Type B pancreatic cell (in vitro differentiated cells): ENCODE measurements around the gene PDX1. TPM values are rescaled to one million over a fixed set of nuclear protein-coding genes. Genes with fewer than 3 reads are reported as not detected.

ENCODE experiments used
- DNase-seq: peaks from one replicate; pipeline ENCODE4 v3.0.0; 2021; ENCODE audit warnings: mixed read lengths; ENCODE audit not compliant: unreplicated experiment; ENCODE audit errors: extremely low spot score
- H3K27ac Mint-ChIP-seq: 2 replicates; pipeline ENCODE4 v1.8.0; 2021; ENCODE audit warnings: mild to moderate bottlenecking, mixed read lengths
- H3K27me3 Mint-ChIP-seq: 2 replicates; pipeline ENCODE4 v1.8.0; 2021; ENCODE audit warnings: mixed read lengths
- H3K36me3 Mint-ChIP-seq: 2 replicates; pipeline ENCODE4 v1.8.0; 2021; ENCODE audit warnings: mixed read lengths
- H3K4me1 Mint-ChIP-seq: one replicate; pipeline ENCODE4 v1.8.0; 2021; ENCODE audit warnings: mixed read lengths; ENCODE audit not compliant: unreplicated experiment
- H3K4me3 Mint-ChIP-seq: 2 replicates; pipeline ENCODE4 v1.8.0; 2021; ENCODE audit warnings: mild to moderate bottlenecking, mixed read lengths
- H3K9me3 Mint-ChIP-seq: 2 replicates; pipeline ENCODE4 v1.8.0; 2021; ENCODE audit warnings: mixed read lengths
- total RNA-seq: library from RNA; stranded (reverse); gene quantifications from 2 replicates; pipeline ENCODE4 v1.2.1, GENCODE V29; 2021; ENCODE audit warnings: low replicate concordance
- TF ChIP-seq, protein P1 (sequence below): fragments of 200-600 bp; sonication (generic); conservative IDR thresholded peaks from 2 replicates; pipeline ENCODE4 v1.5.0; 2021; ENCODE audit warnings: antibody characterized with exemption, mild to moderate bottlenecking

Gene PDX1
- total RNA-seq, 1 donor from 2014 or later = 7.1 TPM

DNA sequence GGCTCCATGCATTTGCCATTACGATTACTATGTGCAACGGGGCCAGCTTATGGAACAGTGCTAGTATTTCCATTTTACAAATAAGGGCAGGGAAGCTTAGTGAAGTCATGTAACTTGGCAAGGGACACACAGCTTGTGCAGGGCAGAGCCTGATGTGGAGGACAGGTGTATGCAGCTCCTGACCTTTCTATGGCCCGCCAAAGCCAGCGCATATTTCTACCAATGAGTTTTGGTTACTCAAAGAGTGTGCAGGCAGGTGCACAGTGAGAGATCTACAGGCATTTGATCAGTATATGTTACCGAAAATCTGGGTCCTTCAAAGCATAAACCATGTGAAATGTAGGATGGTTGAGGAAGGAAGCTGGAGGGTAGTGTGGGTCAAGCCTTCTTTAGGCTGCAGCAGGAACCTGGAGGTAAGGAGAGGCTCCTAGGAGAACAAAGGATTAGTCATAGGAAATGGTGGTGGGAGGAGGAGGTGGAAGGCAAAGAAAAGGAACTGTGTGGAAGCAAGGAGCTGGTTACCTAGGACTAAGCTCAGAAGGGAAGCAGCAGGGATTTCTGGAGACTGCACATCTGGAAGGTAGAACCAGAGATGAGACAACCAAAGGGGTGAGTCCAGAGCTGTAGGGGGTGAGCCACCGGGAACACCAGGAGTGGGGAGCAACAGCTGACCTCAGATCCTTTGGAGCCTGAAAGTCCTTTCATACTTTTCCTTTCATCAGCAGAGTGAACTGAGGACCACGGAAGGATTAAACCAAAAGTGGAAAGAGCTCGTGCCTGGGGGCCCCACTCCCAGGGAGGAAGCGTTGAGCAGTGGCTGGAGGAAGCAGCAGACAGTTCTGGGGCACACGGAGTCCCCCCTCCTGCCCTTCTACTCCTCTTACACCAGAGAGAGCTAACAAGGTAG is 4.2 kb upstream of the PDX1 start:
- no peak overlapping the region for H3K27ac Mint-ChIP-seq
- H3K27me3 Mint-ChIP-seq = peaks cover 94% of the 10 kb centered on the region
- no peak overlapping the region for H3K4me3 Mint-ChIP-seq
- DNase-seq = no peak
- H3K9me3 Mint-ChIP-seq = no peaks in the 10 kb centered on the region
- peaks cover 4% of the 10 kb centered on the region for H3K4me1 Mint-ChIP-seq
- TF ChIP-seq, protein P1, sequence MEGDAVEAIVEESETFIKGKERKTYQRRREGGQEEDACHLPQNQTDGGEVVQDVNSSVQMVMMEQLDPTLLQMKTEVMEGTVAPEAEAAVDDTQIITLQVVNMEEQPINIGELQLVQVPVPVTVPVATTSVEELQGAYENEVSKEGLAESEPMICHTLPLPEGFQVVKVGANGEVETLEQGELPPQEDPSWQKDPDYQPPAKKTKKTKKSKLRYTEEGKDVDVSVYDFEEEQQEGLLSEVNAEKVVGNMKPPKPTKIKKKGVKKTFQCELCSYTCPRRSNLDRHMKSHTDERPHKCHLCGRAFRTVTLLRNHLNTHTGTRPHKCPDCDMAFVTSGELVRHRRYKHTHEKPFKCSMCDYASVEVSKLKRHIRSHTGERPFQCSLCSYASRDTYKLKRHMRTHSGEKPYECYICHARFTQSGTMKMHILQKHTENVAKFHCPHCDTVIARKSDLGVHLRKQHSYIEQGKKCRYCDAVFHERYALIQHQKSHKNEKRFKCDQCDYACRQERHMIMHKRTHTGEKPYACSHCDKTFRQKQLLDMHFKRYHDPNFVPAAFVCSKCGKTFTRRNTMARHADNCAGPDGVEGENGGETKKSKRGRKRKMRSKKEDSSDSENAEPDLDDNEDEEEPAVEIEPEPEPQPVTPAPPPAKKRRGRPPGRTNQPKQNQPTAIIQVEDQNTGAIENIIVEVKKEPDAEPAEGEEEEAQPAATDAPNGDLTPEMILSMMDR = no peak
- no peaks in the 10 kb centered on the region for H3K36me3 Mint-ChIP-seq

DNA sequence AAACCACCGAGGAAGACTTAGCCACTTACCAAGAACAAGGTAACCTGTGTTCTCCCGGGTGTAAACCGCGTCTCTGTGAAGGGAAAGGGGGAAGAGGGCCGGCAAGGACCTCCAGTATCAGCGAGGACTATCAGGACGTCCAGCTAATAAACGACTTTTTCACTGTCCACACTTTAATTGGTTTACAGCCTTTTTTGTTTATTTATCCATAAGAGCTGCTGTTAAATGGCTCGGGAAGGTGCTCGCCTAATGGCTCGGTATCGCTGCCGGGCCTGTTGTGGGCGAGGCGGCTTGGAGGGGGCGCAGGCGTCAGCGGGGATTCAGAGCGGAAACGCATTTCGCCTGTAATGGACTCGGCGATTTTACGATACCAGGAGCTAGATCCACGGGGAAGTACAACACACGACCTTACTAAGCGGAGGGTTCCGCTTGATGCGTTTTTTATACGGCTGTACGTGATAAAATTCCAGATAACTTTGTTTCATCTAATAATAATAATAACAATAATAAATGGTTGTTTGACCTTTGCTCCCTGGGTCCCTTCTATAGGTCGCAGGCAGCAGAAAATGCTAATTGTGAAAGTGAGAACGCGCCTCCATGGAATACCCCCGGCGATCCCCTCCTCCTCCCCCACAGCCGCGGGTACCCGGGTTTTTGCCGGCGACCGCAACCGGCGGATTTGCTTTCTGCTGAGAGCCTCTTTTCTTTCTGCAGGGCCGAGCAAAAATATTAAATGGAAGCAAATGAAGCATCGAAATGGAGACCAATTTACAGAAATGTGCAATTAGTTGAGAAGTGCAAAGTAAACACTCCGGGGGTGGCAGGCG is 2.5 kb upstream of the PDX1 start:
- H3K27ac Mint-ChIP-seq = peak overlapping the region; percentile 76
- H3K27me3 Mint-ChIP-seq = peaks cover 91% of the 10 kb centered on the region
- H3K4me3 Mint-ChIP-seq = peak overlapping the region; percentile 84
- TF ChIP-seq, protein P1 = no peak
- DNase-seq = no peak
- no peaks in the 10 kb centered on the region for H3K36me3 Mint-ChIP-seq
- H3K4me1 Mint-ChIP-seq = peaks cover 8% of the 10 kb centered on the region
- H3K9me3 Mint-ChIP-seq = no peaks in the 10 kb centered on the region

DNA sequence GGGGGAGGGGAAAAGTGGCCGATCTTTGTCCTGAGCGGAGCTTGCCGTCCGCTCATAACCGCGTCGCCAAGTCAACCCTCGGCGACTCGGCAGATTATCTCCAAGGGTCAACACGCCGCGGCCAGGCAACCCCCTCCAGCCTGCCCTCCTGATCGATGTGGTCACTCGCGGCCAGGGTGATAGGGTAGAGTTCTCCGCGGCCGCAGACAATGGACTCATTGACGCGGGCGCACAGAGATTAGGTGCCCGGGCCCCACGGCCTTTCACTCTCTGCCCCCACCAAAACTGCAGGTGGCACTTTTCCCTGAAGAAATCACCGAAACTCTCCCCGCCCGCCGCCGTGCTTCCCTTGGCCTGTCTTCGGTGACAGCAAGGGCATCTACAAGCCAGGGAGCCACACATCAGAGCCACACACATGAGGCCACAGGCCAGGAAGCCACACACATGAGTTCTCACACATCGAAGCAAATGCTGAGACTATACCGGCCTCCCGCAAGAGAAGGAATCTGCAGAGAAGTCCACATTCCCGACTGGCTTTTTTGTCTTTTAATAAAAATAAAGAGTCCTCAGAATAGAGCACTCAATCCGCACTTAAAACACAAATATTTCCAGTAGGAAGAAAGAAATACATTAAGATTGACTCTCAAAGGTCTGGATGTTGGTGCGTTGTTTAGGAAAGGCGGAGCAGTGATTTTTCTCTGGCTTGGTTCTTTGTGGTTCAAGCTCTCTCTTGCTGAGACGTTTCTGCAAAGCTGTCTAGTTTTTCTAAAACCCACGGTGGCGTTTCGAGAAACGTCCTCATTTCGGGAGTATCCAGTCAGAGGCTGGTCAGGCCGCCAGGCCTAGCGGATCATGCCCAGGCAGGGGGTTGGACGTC is 1.5 kb upstream of the PDX1 start:
- Mint-ChIP-seq H3K36me3 (no peaks in the 10 kb centered on the region), H3K4me1 (peaks cover 8% of the 10 kb centered on the region), H3K27ac (peak overlapping the region; percentile 71), H3K27me3 (peaks cover 91% of the 10 kb centered on the region), H3K4me3 (peak overlapping the region; percentile 78), H3K9me3 (no peaks in the 10 kb centered on the region)
- no peak for DNase-seq
- TF ChIP-seq, protein P1 = no peak

DNA sequence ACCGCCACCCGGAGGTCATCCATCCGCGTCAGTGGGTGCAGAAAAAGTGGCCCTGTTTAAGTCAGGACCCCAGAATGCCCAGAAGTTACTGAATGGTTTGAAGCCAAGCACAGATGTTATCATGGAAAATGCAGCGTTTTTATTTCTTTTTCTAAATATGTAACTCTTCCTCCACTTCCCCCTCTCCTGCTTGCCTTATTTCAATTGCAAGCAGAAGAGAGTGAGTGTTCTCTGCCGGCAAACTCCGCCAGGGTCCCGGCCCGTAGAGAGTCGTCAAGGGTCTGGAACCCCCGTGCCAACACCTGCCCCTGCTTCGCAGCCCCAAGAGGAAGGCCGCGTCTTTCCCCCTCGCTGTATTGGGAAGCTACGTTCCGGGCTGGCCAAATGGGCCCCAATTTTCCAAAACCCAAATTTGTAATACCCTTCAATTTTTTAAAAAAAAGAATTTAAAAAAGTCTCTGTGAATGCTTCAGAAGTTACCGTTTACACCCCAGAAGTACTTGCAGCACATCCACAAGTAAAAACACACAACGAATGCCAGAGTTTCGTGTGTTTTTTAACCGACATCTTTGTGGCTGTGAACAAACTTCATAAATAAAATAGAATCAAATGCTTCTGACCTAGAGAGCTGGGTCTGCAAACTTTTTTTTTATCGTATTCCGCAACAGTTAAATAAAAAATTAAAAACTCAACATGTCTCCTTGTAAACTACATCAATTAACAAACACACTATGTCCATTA is 712 bp upstream of the PDX1 start:
- TF ChIP-seq, protein P1 = no peak
- Mint-ChIP-seq H3K27me3 (peaks cover 91% of the 10 kb centered on the region), H3K9me3 (no peaks in the 10 kb centered on the region), H3K4me1 (peaks cover 8% of the 10 kb centered on the region), H3K36me3 (no peaks in the 10 kb centered on the region), H3K27ac (peak overlapping the region; percentile 71), H3K4me3 (peak overlapping the region; percentile 78)
- no peak for DNase-seq

DNA sequence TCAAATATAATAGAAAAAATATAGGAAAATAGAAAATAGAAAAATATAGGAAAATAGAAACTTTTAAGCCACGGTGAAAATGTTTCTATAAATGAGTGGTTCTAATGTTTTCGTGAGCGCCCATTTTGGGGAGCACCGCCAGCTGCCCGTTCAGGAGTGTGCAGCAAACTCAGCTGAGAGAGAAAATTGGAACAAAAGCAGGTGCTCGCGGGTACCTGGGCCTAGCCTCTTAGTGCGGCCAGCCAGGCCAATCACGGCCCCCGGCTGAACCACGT is 204 bp upstream of the PDX1 start:
- H3K4me1 Mint-ChIP-seq = peaks cover 8% of the 10 kb centered on the region
- TF ChIP-seq, protein P1 = no peak
- no peak overlapping the region for H3K27ac Mint-ChIP-seq
- H3K27me3 Mint-ChIP-seq = peaks cover 89% of the 10 kb centered on the region
- H3K9me3 Mint-ChIP-seq = no peaks in the 10 kb centered on the region
- H3K36me3 Mint-ChIP-seq = no peaks in the 10 kb centered on the region
- H3K4me3 Mint-ChIP-seq = peak overlapping the region; percentile 77
- DNase-seq = no peak
